WTC11 (cell line): ENCODE data around the gene RAPGEF6. TPM values are rescaled to one million over a fixed set of nuclear protein-coding genes. Genes with fewer than 3 reads are reported as not detected.

Source experiments
- ATAC-seq: fragments of 200-7000 bp; cut with Tn5 transposase; 2 replicates; pipeline ENCODE4 v1.10.0; 2021; ENCODE audit warnings: mild to moderate bottlenecking, moderate library complexity
- CTCF ChIA-PET: fragments of 300-600 bp; sonication (Branson Sonifier 250); formaldehyde crosslinking; loops from one replicate; lab custom pipeline; 2021; ENCODE audit warnings: antibody characterized with exemption; lab: Charles Lee
- POLR2A ChIA-PET: fragments of 350-600 bp; sonication (Branson Sonifier 250); formaldehyde crosslinking; loops from one replicate; lab custom pipeline; 2021; ENCODE audit warnings: antibody characterized with exemption; lab: Charles Lee
- DNase-seq: peaks from one replicate; pipeline ENCODE4 v3.0.0; 2021; ENCODE audit warnings: low spot score
- H3K27ac Mint-ChIP-seq: 2 replicates; pipeline ENCODE4 v1.8.0; 2021; ENCODE audit warnings: mixed read lengths
- H3K27me3 Mint-ChIP-seq: 2 replicates; pipeline ENCODE4 v1.8.0; 2021; ENCODE audit warnings: low read depth, mild to moderate bottlenecking, moderate library complexity, mixed read lengths
- H3K36me3 Mint-ChIP-seq: 2 replicates; pipeline ENCODE4 v1.8.0; 2021; ENCODE audit warnings: mixed read lengths
- H3K4me1 Mint-ChIP-seq: 2 replicates; pipeline ENCODE4 v1.8.0; 2022; ENCODE audit warnings: mixed read lengths
- H3K4me3 Mint-ChIP-seq: 2 replicates; pipeline ENCODE4 v1.8.0; 2021; ENCODE audit warnings: mild to moderate bottlenecking, moderate library complexity, mixed read lengths
- H3K9me3 Mint-ChIP-seq: 2 replicates; pipeline ENCODE4 v1.8.0; 2021; ENCODE audit warnings: mixed read lengths
- ATF1 ChIP-seq: sonication (generic); formaldehyde crosslinking; IDR thresholded peaks from 2 replicates; pipeline ENCODE4 v1.8.1; 2023; ENCODE audit warnings: mild to moderate bottlenecking, moderate library complexity, missing genetic modification reagents
- ESRRA ChIP-seq: sonication (generic); formaldehyde crosslinking; IDR thresholded peaks from 2 replicates; pipeline ENCODE4 v1.8.1; 2022; ENCODE audit warnings: mild to moderate bottlenecking, missing genetic modification reagents, borderline replicate concordance
- MYBL2 ChIP-seq: sonication (generic); formaldehyde crosslinking; IDR thresholded peaks from 2 replicates; pipeline ENCODE4 v1.8.1; 2023; ENCODE audit warnings: mild to moderate bottlenecking, moderate library complexity, missing genetic modification reagents
- NR1H2 ChIP-seq: sonication (generic); formaldehyde crosslinking; IDR thresholded peaks from 2 replicates; pipeline ENCODE4 v1.9.0; 2021; ENCODE audit warnings: mild to moderate bottlenecking, moderate library complexity, missing genetic modification reagents
- PRRX2 ChIP-seq: fragments of 250-450 bp; sonication (Bioruptor Pico); IDR thresholded peaks from 2 replicates; pipeline ENCODE4 v1.8.0; 2021; ENCODE audit warnings: mild to moderate bottlenecking
- SP1 ChIP-seq: sonication (generic); formaldehyde crosslinking; conservative IDR thresholded peaks from 2 replicates; pipeline ENCODE4 v1.8.1; 2022; ENCODE audit warnings: missing genetic modification reagents
- TCF7 ChIP-seq: sonication (generic); formaldehyde crosslinking; IDR thresholded peaks from 2 replicates; pipeline ENCODE4 v1.8.0; 2022; ENCODE audit warnings: mild to moderate bottlenecking, low read depth, missing genetic modification reagents, moderate library complexity
- ZNF121 ChIP-seq: sonication (generic); formaldehyde crosslinking; IDR thresholded peaks from 2 replicates; pipeline ENCODE4 v1.8.0; 2023; ENCODE audit warnings: missing genetic modification reagents
- ZNF219 ChIP-seq: sonication (generic); formaldehyde crosslinking; IDR thresholded peaks from 2 replicates; pipeline ENCODE4 v1.8.0; 2023; ENCODE audit warnings: missing genetic modification reagents, mild to moderate bottlenecking, borderline replicate concordance
- total RNA-seq: library from RNA; stranded (reverse); gene quantifications from 3 replicates; pipeline ENCODE4 v1.2.3, GENCODE V29; 2021
- TF ChIP-seq, protein P1 (sequence below): fragments of 250-450 bp; sonication (Bioruptor Pico); IDR thresholded peaks from 2 replicates; pipeline ENCODE4 v1.9.0; 2021; ENCODE audit warnings: mild to moderate bottlenecking, borderline replicate concordance
- TF ChIP-seq, protein P2 (sequence below): fragments of 250-450 bp; sonication (Bioruptor Pico); IDR thresholded peaks from 2 replicates; pipeline ENCODE4 v1.9.0; 2021; ENCODE audit warnings: mild to moderate bottlenecking
- TF ChIP-seq, protein P3 (sequence below): sonication (generic); formaldehyde crosslinking; IDR thresholded peaks from 2 replicates; pipeline ENCODE4 v1.8.1; 2023; ENCODE audit warnings: mild to moderate bottlenecking, missing genetic modification reagents, moderate library complexity
- TF ChIP-seq, protein P4 (sequence below): fragments of 250-450 bp; sonication (Bioruptor Pico); IDR thresholded peaks from 2 replicates; pipeline ENCODE4 v1.8.0; 2021; ENCODE audit warnings: mild to moderate bottlenecking
- TF ChIP-seq, protein P5 (sequence below): sonication (generic); formaldehyde crosslinking; IDR thresholded peaks from 2 replicates; pipeline ENCODE4 v1.8.1; 2022; ENCODE audit warnings: missing genetic modification reagents, borderline replicate concordance
- TF ChIP-seq, protein P6 (sequence below): fragments of 250-450 bp; sonication (Bioruptor Pico); IDR thresholded peaks from 2 replicates; pipeline ENCODE4 v2.1.2; 2022; ENCODE audit warnings: mild to moderate bottlenecking, moderate library complexity
- TF ChIP-seq, protein P7 (sequence below): sonication (generic); formaldehyde crosslinking; IDR thresholded peaks from 2 replicates; pipeline ENCODE4 v1.8.0; 2023; ENCODE audit warnings: missing genetic modification reagents, mild to moderate bottlenecking, borderline replicate concordance

RAPGEF6 gene
- total RNA-seq, 1 experiment from 2014 or later = 18.0 TPM

DNA sequence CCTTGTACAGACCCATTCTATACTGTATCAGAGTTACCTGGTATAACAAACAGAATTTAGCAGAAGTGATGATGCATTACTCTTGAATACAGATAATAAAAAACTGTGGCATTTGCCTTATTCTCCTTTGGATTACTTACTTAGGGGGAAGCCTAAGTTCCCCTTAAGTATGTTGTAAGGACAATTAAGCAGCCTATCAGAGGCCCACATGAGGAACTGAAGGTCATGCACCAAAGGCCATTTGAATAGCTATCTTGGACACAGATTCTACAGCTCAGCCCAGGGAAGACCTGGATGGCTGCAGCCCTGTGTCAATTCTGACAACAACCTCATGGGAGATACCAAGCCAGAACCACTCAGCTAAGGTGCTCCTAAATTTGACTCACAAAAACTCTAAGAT is 125.2 kb downstream of the RAPGEF6 start:
- ATAC-seq = no peak
- H3K4me3 Mint-ChIP-seq = no peak overlapping the region
- no peaks in the 10 kb centered on the region for H3K27me3 Mint-ChIP-seq
- TF ChIP-seq ZNF121 (CRISPR knock-in tag) (no peak), MYBL2 (CRISPR knock-in tag) (no peak), ATF1 (no peak), ESRRA (no peak), PRRX2 (no peak), NR1H2 (CRISPR knock-in tag) (no peak)
- TF ChIP-seq, protein P1, sequence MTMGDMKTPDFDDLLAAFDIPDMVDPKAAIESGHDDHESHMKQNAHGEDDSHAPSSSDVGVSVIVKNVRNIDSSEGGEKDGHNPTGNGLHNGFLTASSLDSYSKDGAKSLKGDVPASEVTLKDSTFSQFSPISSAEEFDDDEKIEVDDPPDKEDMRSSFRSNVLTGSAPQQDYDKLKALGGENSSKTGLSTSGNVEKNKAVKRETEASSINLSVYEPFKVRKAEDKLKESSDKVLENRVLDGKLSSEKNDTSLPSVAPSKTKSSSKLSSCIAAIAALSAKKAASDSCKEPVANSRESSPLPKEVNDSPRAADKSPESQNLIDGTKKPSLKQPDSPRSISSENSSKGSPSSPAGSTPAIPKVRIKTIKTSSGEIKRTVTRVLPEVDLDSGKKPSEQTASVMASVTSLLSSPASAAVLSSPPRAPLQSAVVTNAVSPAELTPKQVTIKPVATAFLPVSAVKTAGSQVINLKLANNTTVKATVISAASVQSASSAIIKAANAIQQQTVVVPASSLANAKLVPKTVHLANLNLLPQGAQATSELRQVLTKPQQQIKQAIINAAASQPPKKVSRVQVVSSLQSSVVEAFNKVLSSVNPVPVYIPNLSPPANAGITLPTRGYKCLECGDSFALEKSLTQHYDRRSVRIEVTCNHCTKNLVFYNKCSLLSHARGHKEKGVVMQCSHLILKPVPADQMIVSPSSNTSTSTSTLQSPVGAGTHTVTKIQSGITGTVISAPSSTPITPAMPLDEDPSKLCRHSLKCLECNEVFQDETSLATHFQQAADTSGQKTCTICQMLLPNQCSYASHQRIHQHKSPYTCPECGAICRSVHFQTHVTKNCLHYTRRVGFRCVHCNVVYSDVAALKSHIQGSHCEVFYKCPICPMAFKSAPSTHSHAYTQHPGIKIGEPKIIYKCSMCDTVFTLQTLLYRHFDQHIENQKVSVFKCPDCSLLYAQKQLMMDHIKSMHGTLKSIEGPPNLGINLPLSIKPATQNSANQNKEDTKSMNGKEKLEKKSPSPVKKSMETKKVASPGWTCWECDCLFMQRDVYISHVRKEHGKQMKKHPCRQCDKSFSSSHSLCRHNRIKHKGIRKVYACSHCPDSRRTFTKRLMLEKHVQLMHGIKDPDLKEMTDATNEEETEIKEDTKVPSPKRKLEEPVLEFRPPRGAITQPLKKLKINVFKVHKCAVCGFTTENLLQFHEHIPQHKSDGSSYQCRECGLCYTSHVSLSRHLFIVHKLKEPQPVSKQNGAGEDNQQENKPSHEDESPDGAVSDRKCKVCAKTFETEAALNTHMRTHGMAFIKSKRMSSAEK (CRISPR knock-in tag) = no peak
- TF ChIP-seq, protein P2, sequence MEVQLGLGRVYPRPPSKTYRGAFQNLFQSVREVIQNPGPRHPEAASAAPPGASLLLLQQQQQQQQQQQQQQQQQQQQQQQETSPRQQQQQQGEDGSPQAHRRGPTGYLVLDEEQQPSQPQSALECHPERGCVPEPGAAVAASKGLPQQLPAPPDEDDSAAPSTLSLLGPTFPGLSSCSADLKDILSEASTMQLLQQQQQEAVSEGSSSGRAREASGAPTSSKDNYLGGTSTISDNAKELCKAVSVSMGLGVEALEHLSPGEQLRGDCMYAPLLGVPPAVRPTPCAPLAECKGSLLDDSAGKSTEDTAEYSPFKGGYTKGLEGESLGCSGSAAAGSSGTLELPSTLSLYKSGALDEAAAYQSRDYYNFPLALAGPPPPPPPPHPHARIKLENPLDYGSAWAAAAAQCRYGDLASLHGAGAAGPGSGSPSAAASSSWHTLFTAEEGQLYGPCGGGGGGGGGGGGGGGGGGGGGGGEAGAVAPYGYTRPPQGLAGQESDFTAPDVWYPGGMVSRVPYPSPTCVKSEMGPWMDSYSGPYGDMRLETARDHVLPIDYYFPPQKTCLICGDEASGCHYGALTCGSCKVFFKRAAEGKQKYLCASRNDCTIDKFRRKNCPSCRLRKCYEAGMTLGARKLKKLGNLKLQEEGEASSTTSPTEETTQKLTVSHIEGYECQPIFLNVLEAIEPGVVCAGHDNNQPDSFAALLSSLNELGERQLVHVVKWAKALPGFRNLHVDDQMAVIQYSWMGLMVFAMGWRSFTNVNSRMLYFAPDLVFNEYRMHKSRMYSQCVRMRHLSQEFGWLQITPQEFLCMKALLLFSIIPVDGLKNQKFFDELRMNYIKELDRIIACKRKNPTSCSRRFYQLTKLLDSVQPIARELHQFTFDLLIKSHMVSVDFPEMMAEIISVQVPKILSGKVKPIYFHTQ (CRISPR knock-in tag) = no peak
- no peak for DNase-seq
- H3K27ac Mint-ChIP-seq = no peak overlapping the region
- ChIA-PET POLR2A (no interaction called here), CTCF (no interaction called here)
- H3K9me3 Mint-ChIP-seq = no peaks in the 10 kb centered on the region
- H3K36me3 Mint-ChIP-seq = peaks cover 10% of the 10 kb centered on the region
- peaks cover 4% of the 10 kb centered on the region for H3K4me1 Mint-ChIP-seq

DNA sequence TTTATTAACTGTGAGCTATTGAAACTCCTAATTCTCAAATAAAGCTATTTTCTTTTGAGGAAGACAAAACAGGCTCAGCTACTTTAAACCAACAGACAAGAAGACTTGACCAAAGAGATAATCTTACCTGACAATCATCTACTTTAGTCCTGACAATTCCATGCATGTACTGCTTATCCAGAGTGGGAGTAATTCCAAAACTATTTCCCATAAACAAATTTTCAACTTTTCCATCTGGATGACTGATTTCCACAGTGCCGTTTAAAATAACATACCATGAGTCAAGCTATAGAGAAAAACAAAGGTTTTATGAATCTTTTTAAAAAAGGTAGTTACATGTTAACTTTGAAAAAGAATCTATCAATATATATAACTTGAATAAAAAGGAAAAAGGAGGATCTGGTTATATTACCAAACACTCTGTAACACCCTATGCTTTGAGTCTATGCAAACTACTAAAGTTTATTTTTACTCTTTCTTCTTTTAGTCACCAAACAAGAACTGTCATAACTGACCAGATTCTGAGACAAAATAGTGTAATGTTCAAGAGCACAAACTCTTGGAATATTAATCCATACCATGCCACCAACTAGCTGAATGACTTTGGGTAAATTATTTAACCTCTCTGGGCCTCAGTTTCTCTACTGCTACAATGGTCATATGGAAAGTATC is 129.7 kb downstream of the RAPGEF6 start:
- Mint-ChIP-seq H3K9me3 (no peaks in the 10 kb centered on the region), H3K4me3 (no peak overlapping the region), H3K36me3 (peaks cover 20% of the 10 kb centered on the region), H3K4me1 (no peaks in the 10 kb centered on the region), H3K27me3 (no peaks in the 10 kb centered on the region), H3K27ac (no peak overlapping the region)
- ATAC-seq (no peak), DNase-seq (no peak)
- TF ChIP-seq SP1 (CRISPR knock-in tag) (no peak), ZNF219 (no peak), TCF7 (no peak)
- TF ChIP-seq, protein P3, sequence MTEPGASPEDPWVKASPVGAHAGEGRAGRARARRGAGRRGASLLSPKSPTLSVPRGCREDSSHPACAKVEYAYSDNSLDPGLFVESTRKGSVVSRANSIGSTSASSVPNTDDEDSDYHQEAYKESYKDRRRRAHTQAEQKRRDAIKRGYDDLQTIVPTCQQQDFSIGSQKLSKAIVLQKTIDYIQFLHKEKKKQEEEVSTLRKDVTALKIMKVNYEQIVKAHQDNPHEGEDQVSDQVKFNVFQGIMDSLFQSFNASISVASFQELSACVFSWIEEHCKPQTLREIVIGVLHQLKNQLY (CRISPR knock-in tag) = no peak
- TF ChIP-seq, protein P4, sequence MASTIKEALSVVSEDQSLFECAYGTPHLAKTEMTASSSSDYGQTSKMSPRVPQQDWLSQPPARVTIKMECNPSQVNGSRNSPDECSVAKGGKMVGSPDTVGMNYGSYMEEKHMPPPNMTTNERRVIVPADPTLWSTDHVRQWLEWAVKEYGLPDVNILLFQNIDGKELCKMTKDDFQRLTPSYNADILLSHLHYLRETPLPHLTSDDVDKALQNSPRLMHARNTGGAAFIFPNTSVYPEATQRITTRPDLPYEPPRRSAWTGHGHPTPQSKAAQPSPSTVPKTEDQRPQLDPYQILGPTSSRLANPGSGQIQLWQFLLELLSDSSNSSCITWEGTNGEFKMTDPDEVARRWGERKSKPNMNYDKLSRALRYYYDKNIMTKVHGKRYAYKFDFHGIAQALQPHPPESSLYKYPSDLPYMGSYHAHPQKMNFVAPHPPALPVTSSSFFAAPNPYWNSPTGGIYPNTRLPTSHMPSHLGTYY = no peak
- POLR2A ChIA-PET = no interaction called here
- CTCF ChIA-PET = no interaction called here

DNA sequence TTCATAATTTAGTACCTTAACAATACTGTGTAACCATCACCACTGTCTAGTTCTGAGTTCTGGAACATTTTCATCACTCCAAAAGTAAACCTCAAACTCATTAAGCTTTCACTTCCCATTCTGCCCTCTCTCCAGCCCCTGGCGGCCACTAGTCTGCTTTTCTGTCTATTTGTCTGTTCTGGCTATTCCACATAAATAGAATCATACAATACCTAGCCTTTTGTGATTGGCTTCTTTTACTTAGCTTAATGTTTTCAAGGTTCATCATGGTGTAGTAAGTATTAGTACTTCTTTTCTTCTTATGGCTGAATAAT is 138.7 kb downstream of the RAPGEF6 start:
- ChIA-PET POLR2A (no interaction called here), CTCF (interaction anchor here (0.7 kb wide), 1 partner anchor 73 kb away, joined by 3 read pairs; no protein-coding TSS in a partner anchor)
- ATAC-seq (no peak), DNase-seq (no peak)
- no peaks in the 10 kb centered on the region for H3K4me1 Mint-ChIP-seq
- H3K27ac Mint-ChIP-seq = no peak overlapping the region
- H3K9me3 Mint-ChIP-seq = no peaks in the 10 kb centered on the region
- H3K4me3 Mint-ChIP-seq = no peak overlapping the region
- H3K27me3 Mint-ChIP-seq = no peaks in the 10 kb centered on the region
- peaks cover 23% of the 10 kb centered on the region for H3K36me3 Mint-ChIP-seq
- TF ChIP-seq, protein P5, sequence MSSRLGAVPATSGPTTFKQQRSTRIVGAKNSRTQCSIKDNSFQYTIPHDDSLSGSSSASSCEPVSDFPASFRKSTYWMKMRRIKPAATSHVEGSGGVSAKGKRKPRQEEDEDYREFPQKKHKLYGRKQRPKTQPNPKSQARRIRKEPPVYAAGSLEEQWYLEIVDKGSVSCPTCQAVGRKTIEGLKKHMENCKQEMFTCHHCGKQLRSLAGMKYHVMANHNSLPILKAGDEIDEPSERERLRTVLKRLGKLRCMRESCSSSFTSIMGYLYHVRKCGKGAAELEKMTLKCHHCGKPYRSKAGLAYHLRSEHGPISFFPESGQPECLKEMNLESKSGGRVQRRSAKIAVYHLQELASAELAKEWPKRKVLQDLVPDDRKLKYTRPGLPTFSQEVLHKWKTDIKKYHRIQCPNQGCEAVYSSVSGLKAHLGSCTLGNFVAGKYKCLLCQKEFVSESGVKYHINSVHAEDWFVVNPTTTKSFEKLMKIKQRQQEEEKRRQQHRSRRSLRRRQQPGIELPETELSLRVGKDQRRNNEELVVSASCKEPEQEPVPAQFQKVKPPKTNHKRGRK = no peak
- TF ChIP-seq, protein P6, sequence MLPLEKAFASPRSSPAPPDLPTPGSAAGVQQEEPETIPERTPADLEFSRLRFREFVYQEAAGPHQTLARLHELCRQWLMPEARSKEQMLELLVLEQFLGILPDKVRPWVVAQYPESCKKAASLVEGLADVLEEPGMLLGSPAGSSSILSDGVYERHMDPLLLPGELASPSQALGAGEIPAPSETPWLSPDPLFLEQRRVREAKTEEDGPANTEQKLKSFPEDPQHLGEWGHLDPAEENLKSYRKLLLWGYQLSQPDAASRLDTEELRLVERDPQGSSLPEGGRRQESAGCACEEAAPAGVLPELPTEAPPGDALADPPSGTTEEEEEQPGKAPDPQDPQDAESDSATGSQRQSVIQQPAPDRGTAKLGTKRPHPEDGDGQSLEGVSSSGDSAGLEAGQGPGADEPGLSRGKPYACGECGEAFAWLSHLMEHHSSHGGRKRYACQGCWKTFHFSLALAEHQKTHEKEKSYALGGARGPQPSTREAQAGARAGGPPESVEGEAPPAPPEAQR = no peak
- TF ChIP-seq, protein P7, sequence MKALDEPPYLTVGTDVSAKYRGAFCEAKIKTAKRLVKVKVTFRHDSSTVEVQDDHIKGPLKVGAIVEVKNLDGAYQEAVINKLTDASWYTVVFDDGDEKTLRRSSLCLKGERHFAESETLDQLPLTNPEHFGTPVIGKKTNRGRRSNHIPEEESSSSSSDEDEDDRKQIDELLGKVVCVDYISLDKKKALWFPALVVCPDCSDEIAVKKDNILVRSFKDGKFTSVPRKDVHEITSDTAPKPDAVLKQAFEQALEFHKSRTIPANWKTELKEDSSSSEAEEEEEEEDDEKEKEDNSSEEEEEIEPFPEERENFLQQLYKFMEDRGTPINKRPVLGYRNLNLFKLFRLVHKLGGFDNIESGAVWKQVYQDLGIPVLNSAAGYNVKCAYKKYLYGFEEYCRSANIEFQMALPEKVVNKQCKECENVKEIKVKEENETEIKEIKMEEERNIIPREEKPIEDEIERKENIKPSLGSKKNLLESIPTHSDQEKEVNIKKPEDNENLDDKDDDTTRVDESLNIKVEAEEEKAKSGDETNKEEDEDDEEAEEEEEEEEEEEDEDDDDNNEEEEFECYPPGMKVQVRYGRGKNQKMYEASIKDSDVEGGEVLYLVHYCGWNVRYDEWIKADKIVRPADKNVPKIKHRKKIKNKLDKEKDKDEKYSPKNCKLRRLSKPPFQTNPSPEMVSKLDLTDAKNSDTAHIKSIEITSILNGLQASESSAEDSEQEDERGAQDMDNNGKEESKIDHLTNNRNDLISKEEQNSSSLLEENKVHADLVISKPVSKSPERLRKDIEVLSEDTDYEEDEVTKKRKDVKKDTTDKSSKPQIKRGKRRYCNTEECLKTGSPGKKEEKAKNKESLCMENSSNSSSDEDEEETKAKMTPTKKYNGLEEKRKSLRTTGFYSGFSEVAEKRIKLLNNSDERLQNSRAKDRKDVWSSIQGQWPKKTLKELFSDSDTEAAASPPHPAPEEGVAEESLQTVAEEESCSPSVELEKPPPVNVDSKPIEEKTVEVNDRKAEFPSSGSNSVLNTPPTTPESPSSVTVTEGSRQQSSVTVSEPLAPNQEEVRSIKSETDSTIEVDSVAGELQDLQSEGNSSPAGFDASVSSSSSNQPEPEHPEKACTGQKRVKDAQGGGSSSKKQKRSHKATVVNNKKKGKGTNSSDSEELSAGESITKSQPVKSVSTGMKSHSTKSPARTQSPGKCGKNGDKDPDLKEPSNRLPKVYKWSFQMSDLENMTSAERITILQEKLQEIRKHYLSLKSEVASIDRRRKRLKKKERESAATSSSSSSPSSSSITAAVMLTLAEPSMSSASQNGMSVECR (CRISPR knock-in tag) = no peak
